NCI-H1694 treated with DMSO at 0.1 percent for 48 hours (cell line): Measurements from ENCODE around the gene LYPD8.
A peak's percentile ranks its signal among the peaks of the same experiment; 100 is the strongest.

Source experiments
- DNase-seq: peaks from one replicate; lab custom pipeline; 2025; lab: John Stamatoyannopoulos, UW

Gene LYPD8

GRCh38 chr1:248757784-248758195 is 2.2 kb upstream of the LYPD8 start:
- no peak for DNase-seq

- no peak for DNase-seq
Measured at GRCh38 chr1:248756636-248757035, 1.1 kb upstream of the LYPD8 start.

GRCh38 chr1:248756151-248756550 is 592 bp upstream of the LYPD8 start:
- no peak for DNase-seq

GRCh38 chr1:248753708-248754280 is 1.8 kb downstream of the LYPD8 start:
- DNase-seq, result no peak

GRCh38 chr1:248753029-248753594 is 2.4 kb downstream of the LYPD8 start:
- no peak for DNase-seq

- no peak for DNase-seq
Measured at GRCh38 chr1:248752161-248753028, 3.2 kb downstream of the LYPD8 start.

GRCh38 chr1:248751635-248752034 is 3.9 kb downstream of the LYPD8 start:
- no peak for DNase-seq

- DNase-seq, result no peak
Measured at GRCh38 chr1:248751142-248751541, 4.4 kb downstream of the LYPD8 start.

- no peak for DNase-seq
Measured at GRCh38 chr1:248750496-248750895, 5.1 kb downstream of the LYPD8 start.

GRCh38 chr1:248748211-248748610 is 7.3 kb downstream of the LYPD8 start:
- DNase-seq, result no peak

GRCh38 chr1:248740876-248741275 is 14.7 kb downstream of the LYPD8 start:
- no peak for DNase-seq

- DNase-seq, result no peak
Measured at GRCh38 chr1:248739572-248740205, 15.9 kb downstream of the LYPD8 start.

- no peak for DNase-seq
Measured at GRCh38 chr1:248737457-248737856, 18.1 kb downstream of the LYPD8 start.

GRCh38 chr1:248736977-248737376 is 18.6 kb downstream of the LYPD8 start:
- DNase-seq, result no peak

- DNase-seq, result no peak
Measured at GRCh38 chr1:248733566-248733965, 22.0 kb downstream of the LYPD8 start.

- DNase-seq, result peak; percentile 62
Measured at GRCh38 chr1:248730507-248731335, 24.8 kb downstream of the LYPD8 start.

- no peak for DNase-seq
Measured at GRCh38 chr1:248714248-248714647, 41.3 kb downstream of the LYPD8 start.

GRCh38 chr1:248710305-248710900 is 45.2 kb downstream of the LYPD8 start:
- no peak for DNase-seq

- no peak for DNase-seq
Measured at GRCh38 chr1:248704606-248705005, 51.0 kb downstream of the LYPD8 start.

GRCh38 chr1:248703674-248704073 is 51.9 kb downstream of the LYPD8 start:
- no peak for DNase-seq

GRCh38 chr1:248702714-248703113 is 52.8 kb downstream of the LYPD8 start, which contains the start of gene OR14I1:
TSS of gene OR14I1 (minus strand) at chr1:248702766.
- no peak for DNase-seq
